ENCODE measurements around the gene ARHGEF17. TPM values are rescaled to one million over a fixed set of nuclear protein-coding genes. Genes with fewer than 3 reads are reported as not detected.
A peak's percentile ranks its signal among the peaks of the same experiment; 100 is the strongest.

The ARHGEF17 gene
- total and polyA plus RNA-seq, 2 of the 13 experiments (the other 11 are each of a cell fraction or from before 2014, with no cell fraction given) = 10.7 to 28.8 TPM

GRCh38 chr11:73307323-73308002 lies 613 bp upstream of the ARHGEF17 start (continued):
- TF ChIP-seq ETS1 (CRISPR knock-in tag; IDR thresholded peaks at IDR 0.05) (0 out of 2 replicates have a peak, but pooled peaks have one; percentile 22), ZNF280D (CRISPR knock-in tag; IDR thresholded peaks at IDR 0.05) (peak; percentile 42; the same call in 1 of the 2 replicates), ZNF557 (CRISPR knock-in tag; IDR thresholded peaks at IDR 0.05) (0 out of 2 replicates have a peak, but pooled peaks have one; percentile 40), ZNF33A (CRISPR knock-in tag; IDR thresholded peaks at IDR 0.05; ENCODE audit: borderline replicate concordance) (no peak), ZNF556 (CRISPR knock-in tag; IDR thresholded peaks at IDR 0.05; ENCODE audit: borderline replicate concordance) (peak; percentile 44; the same call in 1 of the 2 replicates), ATRX (CRISPR knock-in tag; IDR thresholded peaks at IDR 0.05; ENCODE audit: borderline replicate concordance) (no peak), ZNF263 (CRISPR knock-in tag; IDR thresholded peaks at IDR 0.05) (no peak; the same call in 1 of the 2 replicates), SMC3 (IDR thresholded peaks at IDR 0.05; ENCODE audit: low read length) (peak; percentile 93), KLF15 (CRISPR knock-in tag; IDR thresholded peaks at IDR 0.05; ENCODE audit: borderline replicate concordance) (no peak; the same call in 1 of the 2 replicates), FOSL1 (CRISPR knock-in tag; IDR thresholded peaks at IDR 0.05; ENCODE audit: borderline replicate concordance) (no peak), ELF4 (CRISPR knock-in tag; IDR thresholded peaks at IDR 0.05; ENCODE audit: borderline replicate concordance) (no peak), HMGXB3 (CRISPR knock-in tag; IDR thresholded peaks at IDR 0.05; ENCODE audit: borderline replicate concordance) (no peak), SMYD3 (CRISPR knock-in tag; IDR thresholded peaks at IDR 0.05) (no peak), AHDC1 (CRISPR knock-in tag; IDR thresholded peaks at IDR 0.05; ENCODE audit: borderline replicate concordance) (no peak)

All from HepG2 (cell line).